ENCODE measurements around the gene GDPD5.

The GDPD5 gene

DNA sequence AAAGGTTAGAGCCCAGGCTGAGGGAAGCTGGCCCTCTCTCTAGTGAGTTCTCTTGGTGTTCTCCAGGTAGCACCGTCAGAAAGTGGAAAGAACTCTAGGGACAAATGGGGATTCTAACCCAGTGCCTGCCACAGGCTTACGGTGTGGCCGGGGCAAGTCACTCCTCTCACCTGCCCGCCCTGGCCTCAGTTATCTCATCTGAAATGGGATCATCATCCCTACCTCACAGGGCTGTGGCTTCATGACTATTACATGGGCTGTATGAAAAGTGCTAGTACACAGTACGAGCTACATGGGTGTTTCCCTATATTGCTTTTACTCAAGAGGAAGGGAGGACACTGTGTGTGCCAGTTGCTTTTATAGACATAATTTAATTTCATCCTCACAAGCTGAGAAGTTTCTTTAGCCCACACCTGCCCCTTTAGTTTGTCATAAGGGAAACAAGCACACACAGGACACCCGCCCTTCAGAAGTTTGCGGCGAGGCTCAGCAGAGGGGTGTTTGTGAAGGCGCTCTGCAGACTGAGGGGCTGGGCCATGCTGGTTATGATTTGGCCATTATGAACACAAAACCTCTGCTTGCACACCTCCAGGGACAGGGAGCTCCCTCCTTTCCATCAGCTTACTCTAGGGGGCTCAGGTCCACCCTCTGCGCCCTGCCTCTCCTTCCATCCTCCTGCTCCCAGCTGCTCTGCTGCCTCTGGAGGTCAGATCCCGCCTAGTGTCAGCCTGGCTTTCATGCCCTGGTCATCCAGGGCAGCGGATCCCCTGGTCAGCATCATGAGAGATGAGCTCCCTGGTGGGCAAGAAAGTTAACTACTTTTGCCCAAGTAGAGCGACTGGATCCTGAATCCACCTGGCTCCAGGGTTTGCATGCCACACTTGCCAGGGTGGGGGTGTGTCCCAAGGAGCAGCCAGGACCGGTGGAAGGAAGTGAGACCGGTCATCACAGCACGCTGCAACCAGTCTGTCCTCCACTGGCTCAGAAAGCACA, 93.9 kb downstream of the GDPD5 start:
- peak overlapping the region; percentile 97 for H3K27ac ChIP-seq
- no peak for TF ChIP-seq ZFX (IDR thresholded peaks at IDR 0.05)
- TF ChIP-seq, protein P1, sequence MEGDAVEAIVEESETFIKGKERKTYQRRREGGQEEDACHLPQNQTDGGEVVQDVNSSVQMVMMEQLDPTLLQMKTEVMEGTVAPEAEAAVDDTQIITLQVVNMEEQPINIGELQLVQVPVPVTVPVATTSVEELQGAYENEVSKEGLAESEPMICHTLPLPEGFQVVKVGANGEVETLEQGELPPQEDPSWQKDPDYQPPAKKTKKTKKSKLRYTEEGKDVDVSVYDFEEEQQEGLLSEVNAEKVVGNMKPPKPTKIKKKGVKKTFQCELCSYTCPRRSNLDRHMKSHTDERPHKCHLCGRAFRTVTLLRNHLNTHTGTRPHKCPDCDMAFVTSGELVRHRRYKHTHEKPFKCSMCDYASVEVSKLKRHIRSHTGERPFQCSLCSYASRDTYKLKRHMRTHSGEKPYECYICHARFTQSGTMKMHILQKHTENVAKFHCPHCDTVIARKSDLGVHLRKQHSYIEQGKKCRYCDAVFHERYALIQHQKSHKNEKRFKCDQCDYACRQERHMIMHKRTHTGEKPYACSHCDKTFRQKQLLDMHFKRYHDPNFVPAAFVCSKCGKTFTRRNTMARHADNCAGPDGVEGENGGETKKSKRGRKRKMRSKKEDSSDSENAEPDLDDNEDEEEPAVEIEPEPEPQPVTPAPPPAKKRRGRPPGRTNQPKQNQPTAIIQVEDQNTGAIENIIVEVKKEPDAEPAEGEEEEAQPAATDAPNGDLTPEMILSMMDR (conservative IDR thresholded peaks at IDR 0.05) = no peak

DNA sequence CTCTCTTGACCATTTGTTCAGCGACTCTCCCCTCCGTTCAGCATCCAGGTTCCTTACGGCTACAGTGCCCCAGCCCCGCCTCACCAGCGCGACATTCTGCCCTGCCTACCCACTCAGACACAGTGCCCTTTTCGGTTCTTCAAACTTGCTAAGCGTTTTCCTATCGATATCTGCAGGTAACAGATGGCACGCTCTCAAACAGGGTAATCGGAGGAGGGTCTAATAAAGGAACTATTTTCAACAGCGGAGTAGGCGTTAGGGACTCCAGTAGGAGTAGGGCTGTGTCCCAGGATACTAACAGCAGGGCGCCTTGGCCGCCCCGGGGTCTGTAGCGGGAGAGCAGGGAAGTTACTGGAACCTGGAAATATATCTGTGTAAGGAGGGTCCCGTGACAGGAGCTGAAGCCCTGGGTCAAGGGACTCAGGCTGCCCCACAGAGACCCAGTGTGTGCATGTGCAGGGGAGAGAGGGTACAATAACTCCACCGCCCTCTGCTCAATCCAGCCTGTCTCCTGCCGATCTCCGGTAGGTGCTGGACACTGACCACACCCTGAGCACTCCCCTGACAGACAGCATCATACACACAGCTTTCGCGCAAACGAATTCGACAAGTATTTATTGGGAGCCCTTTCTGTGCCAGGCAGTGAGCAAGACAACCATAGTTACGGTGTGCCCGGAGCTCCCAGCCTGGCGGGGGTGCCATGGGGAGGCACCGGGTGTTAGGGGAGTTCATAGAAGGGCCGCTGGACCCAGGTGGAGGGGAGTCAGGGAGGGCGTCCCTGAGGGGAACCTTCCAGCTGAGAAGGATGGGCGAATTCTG, 94.8 kb downstream of the GDPD5 start:
- peak overlapping the region; percentile 97 for H3K27ac ChIP-seq
- TF ChIP-seq, protein P1 (conservative IDR thresholded peaks at IDR 0.05) = no peak
- no peak for TF ChIP-seq ZFX (IDR thresholded peaks at IDR 0.05)

DNA sequence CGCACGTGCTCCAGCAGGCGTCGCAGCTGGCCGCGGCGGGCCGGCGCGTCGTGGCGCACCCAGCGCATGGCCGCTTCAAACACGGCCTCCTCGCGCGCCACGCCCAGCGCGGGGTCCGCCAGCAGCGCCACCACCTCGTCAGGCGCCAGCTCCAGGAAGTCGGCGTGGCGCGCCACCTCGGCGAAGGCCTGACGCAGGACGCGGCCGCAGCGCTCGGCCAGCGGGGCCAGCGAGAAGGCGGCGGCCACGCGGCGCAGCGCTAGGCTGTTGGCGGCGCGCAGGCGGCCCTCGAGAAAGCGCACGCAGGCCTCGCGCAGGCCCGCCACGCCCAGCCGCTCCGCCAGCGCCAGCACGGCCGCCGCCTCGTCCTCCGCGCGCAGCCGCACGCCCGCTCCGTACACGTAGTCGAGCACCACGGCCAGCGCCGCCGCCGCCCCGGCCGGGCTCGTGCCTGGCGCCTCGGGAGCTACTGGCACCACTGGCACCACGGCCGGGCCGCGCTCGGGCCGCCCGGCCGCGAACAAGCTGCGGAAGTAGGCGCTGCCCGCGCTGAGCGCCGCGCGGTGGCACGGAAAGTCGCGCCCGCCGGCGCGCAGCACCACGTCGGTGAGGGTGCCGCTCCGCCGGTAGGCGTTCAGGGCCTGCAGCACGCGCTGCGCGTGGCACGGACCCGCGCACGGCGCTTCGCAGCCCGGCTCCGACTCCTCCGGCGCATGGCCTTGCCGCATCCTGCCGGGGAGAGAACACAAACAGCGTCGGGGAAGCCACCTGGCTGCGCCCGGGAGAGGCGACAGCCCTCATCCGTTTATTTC, 95.6 kb downstream of the GDPD5 start:
- TF ChIP-seq ZFX (IDR thresholded peaks at IDR 0.05) = peak; percentile 82
- TF ChIP-seq, protein P1 (conservative IDR thresholded peaks at IDR 0.05) = no peak; the same call in 1 of the 2 replicates
- H3K27ac ChIP-seq = peak overlapping the region; percentile 97

DNA sequence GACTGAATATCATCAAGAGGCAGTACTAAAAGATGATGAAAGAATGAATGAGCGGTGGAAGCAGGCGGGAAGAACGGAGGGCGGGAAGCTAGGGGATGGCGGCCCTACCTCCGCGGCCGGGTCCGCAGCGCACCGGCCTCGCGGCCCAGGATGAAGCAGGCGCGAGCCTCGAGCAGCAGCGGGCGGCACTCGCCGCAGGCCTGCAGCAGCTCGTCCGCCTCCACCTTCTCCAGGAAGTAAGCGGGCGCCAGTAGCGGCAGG, 96.2 kb downstream of the GDPD5 start:
- H3K27ac ChIP-seq = peak overlapping the region; percentile 97
- TF ChIP-seq, protein P1 (conservative IDR thresholded peaks at IDR 0.05) = no peak
- TF ChIP-seq ZFX (IDR thresholded peaks at IDR 0.05) = peak; percentile 86

DNA sequence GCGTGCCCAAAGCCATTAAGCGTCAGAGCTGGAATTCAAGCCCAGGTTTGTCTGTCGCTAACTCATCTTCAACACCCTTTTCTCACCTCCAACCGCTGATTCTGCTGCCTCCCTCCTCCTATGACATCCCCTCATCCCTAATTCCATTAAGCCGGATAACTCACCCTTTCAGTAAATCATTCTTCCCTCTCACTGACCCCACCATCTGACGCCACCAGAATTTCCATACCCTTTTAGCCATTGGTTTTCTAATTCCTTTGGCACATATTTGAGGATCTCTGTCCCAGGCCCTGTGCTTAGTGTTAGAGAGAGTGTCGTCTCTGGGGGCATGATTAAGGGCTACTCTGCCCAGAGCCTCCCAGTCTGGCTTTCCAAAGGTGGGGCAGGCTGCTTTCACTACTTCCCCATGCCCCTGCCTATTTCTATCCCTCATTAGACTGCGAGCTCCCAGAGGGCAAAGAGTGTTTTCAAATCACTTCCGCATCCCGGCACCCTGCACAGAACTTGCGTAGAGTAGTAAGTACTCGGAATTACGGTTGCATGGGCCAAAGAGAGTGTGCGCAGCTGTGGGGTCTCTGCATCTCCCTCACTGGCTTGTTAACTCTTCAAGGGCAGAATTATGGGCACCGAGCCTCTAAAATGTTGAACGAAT, 96.6 kb downstream of the GDPD5 start:
- TF ChIP-seq ZFX (IDR thresholded peaks at IDR 0.05) = no peak
- TF ChIP-seq, protein P1 (conservative IDR thresholded peaks at IDR 0.05) = no peak
- peak overlapping the region; percentile 97 for H3K27ac ChIP-seq

DNA sequence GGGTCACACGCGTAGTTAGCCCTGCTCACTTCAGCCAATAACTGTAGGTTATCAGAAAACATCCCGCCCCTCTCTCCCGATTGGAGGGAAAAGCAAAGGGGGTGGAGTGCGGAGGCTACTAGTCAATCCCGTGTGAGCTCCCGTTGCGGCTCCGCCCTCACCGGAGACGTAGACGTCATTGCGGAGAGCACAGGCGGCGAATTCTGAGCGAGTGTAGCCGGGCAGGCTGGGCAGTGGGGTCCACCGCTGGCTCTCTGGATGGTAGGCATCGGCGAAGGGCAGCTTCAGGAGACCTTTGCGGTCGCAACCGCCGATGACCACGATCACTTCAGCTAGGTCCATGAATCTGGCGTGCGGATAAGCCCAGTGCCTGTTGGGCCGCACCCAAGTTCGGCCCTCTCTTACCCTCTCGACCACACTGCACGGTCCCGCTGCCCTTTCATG, 97.4 kb downstream of the GDPD5 start:
- TF ChIP-seq, protein P1 (conservative IDR thresholded peaks at IDR 0.05) = no peak
- no peak for TF ChIP-seq ZFX (IDR thresholded peaks at IDR 0.05)
- H3K27ac ChIP-seq = peak overlapping the region; percentile 97

Measured in C4-2B (cell line).